ENCODE measurements around the gene TANGO6.
"Not testable (repeated sequence)": the region's sequence is repeated elsewhere in the genome, so short reads cannot be mapped to it uniquely, and the experiment has no call there.

Gene TANGO6

DNA sequence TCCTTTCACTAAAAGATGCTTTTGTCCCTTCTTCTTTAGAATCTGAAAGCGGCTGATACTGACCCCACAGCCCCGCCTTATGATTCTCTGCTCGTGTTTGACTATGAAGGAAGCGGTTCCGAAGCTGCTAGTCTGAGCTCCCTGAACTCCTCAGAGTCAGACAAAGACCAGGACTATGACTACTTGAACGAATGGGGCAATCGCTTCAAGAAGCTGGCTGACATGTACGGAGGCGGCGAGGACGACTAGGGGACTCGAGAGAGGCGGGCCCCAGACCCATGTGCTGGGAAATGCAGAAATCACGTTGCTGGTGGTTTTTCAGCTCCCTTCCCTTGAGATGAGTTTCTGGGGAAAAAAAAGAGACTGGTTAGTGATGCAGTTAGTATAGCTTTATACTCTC lies 10.1 kb upstream of the TANGO6 start:
- DNase-seq: no peak
- no peak for ATAC-seq (ENCODE audit: insufficient read depth, low read depth)
- H3K9me3 ChIP-seq (ENCODE audit: insufficient read depth, low read length, severe bottlenecking): no peaks in the 10 kb centered on the region
- H3K79me2 ChIP-seq (ENCODE audit: insufficient read depth, low read length): no peaks in the 10 kb centered on the region
- H3K4me3 ChIP-seq (ENCODE audit: low read depth in 1 of 2, low read length in 2 of 2): no peak overlapping the region
- H2AFZ ChIP-seq (ENCODE audit: low read depth, low read length): no peak overlapping the region
- H3K36me3 ChIP-seq (ENCODE audit: insufficient read depth, low read length): no peaks in the 10 kb centered on the region
- H3K9ac ChIP-seq (ENCODE audit: low read depth, low read length): no peak overlapping the region
- H4K20me1 ChIP-seq (ENCODE audit: insufficient read depth, low read length): no peaks in the 10 kb centered on the region
- no peak overlapping the region for H3K27ac ChIP-seq (ENCODE audit: low read length)
- H3K27me3 ChIP-seq (ENCODE audit: insufficient read depth, low read length, poor library complexity): peaks cover 6% of the 10 kb centered on the region
- TF ChIP-seq, protein P1, sequence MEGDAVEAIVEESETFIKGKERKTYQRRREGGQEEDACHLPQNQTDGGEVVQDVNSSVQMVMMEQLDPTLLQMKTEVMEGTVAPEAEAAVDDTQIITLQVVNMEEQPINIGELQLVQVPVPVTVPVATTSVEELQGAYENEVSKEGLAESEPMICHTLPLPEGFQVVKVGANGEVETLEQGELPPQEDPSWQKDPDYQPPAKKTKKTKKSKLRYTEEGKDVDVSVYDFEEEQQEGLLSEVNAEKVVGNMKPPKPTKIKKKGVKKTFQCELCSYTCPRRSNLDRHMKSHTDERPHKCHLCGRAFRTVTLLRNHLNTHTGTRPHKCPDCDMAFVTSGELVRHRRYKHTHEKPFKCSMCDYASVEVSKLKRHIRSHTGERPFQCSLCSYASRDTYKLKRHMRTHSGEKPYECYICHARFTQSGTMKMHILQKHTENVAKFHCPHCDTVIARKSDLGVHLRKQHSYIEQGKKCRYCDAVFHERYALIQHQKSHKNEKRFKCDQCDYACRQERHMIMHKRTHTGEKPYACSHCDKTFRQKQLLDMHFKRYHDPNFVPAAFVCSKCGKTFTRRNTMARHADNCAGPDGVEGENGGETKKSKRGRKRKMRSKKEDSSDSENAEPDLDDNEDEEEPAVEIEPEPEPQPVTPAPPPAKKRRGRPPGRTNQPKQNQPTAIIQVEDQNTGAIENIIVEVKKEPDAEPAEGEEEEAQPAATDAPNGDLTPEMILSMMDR (IDR thresholded peaks at IDR 0.05; ENCODE audit: borderline replicate concordance, extremely low read depth, low read length, poor library complexity, severe bottlenecking): no peak
- no peak for TF ChIP-seq EZH2 (IDR thresholded peaks at IDR 0.05; ENCODE audit: borderline replicate concordance, low read depth, low read length, severe bottlenecking)
- no peaks in the 10 kb centered on the region for H3K4me1 ChIP-seq (ENCODE audit: insufficient read depth, low read length)
- no peak overlapping the region for H3K4me2 ChIP-seq (ENCODE audit: insufficient read depth, low read length)

DNA sequence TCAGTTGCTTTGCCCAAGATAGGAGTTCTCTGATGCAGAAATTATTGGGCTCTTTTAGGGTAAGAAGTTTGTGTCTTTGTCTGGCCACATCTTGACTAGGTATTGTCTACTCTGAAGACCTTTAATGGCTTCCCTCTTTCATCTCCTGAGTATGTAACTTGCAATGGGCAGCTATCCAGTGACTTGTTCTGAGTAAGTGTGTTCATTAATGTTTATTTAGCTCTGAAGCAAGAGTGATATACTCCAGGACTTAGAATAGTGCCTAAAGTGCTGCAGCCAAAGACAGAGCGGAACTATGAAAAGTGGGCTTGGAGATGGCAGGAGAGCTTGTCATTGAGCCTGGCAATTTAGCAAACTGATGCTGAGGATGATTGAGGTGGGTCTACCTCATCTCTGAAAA lies 8.8 kb upstream of the TANGO6 start:
- no peak for TF ChIP-seq EZH2 (IDR thresholded peaks at IDR 0.05; ENCODE audit: borderline replicate concordance, low read depth, low read length, severe bottlenecking)
- TF ChIP-seq, protein P1 (IDR thresholded peaks at IDR 0.05; ENCODE audit: borderline replicate concordance, extremely low read depth, low read length, poor library complexity, severe bottlenecking): no peak
- DNase-seq: no peak
- Histone ChIP-seq H3K9ac (ENCODE audit: low read depth, low read length) (no peak overlapping the region), H2AFZ (ENCODE audit: low read depth, low read length) (no peak overlapping the region), H3K4me3 (ENCODE audit: low read depth in 1 of 2, low read length in 2 of 2) (no peak overlapping the region), H3K27me3 (ENCODE audit: insufficient read depth, low read length, poor library complexity) (no peaks in the 10 kb centered on the region), H3K27ac (ENCODE audit: low read length) (no peak overlapping the region), H3K4me2 (ENCODE audit: insufficient read depth, low read length) (no peak overlapping the region), H4K20me1 (ENCODE audit: insufficient read depth, low read length) (no peaks in the 10 kb centered on the region), H3K79me2 (ENCODE audit: insufficient read depth, low read length) (no peaks in the 10 kb centered on the region), H3K9me3 (ENCODE audit: insufficient read depth, low read length, severe bottlenecking) (no peaks in the 10 kb centered on the region), H3K4me1 (ENCODE audit: insufficient read depth, low read length) (no peaks in the 10 kb centered on the region), H3K36me3 (ENCODE audit: insufficient read depth, low read length) (no peaks in the 10 kb centered on the region)
- ATAC-seq (ENCODE audit: insufficient read depth, low read depth): no peak

DNA sequence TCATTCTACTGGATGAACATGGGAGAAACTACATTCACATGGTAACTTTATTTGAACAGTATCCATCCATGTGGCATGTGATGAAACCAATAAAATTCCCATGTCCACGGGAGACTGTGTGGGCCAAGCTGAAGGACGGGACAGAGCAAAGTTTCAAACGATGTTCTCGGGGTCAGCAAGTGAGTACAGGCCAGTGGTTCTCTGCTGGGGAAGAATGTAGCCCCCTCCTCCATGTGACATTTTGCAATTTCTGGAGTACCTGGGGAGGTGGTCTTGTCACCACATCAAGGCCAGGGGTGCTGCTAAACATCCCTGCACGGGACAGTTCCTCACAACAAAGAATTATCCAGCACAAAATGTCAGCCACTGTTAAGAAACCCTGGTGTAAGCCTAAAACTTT lies 7.4 kb upstream of the TANGO6 start:
- Histone ChIP-seq H2AFZ (ENCODE audit: low read depth, low read length) (peak overlapping the region; percentile 26; the same call in 1 of the 2 replicates), H4K20me1 (ENCODE audit: insufficient read depth, low read length) (no peaks in the 10 kb centered on the region), H3K36me3 (ENCODE audit: insufficient read depth, low read length) (no peaks in the 10 kb centered on the region), H3K4me2 (ENCODE audit: insufficient read depth, low read length) (no peak overlapping the region), H3K27me3 (ENCODE audit: insufficient read depth, low read length, poor library complexity) (no peaks in the 10 kb centered on the region), H3K79me2 (ENCODE audit: insufficient read depth, low read length) (no peaks in the 10 kb centered on the region), H3K9ac (ENCODE audit: low read depth, low read length) (no peak overlapping the region), H3K27ac (ENCODE audit: low read length) (no peak overlapping the region), H3K4me3 (ENCODE audit: low read depth in 1 of 2, low read length in 2 of 2) (no peak overlapping the region), H3K4me1 (ENCODE audit: insufficient read depth, low read length) (no peaks in the 10 kb centered on the region), H3K9me3 (ENCODE audit: insufficient read depth, low read length, severe bottlenecking) (no peaks in the 10 kb centered on the region)
- ATAC-seq (ENCODE audit: insufficient read depth, low read depth) (no peak), DNase-seq (no peak)
- TF ChIP-seq EZH2 (IDR thresholded peaks at IDR 0.05; ENCODE audit: borderline replicate concordance, low read depth, low read length, severe bottlenecking): no peak
- TF ChIP-seq, protein P1 (IDR thresholded peaks at IDR 0.05; ENCODE audit: borderline replicate concordance, extremely low read depth, low read length, poor library complexity, severe bottlenecking): no peak

DNA sequence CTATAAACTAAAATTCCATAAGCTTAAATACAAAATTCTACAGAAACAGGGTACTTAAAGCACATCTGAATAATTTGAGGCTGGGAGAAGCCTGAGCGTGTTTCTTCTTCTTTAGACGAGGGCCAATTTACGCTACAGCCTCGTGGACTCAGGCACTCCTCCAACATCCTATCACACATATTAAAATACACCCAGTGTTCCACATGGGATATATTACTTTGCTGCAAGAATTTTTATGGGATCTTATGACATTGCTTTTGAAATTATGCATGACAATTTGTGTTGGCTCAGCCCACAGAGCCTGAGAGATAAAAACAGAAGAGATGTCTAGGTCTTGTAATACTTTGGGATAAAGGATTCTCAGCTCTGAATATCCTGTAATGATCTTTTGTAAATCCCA lies 3.5 kb upstream of the TANGO6 start:
- no peaks in the 10 kb centered on the region for H4K20me1 ChIP-seq (ENCODE audit: insufficient read depth, low read length)
- no peak overlapping the region for H3K4me3 ChIP-seq (ENCODE audit: low read depth in 1 of 2, low read length in 2 of 2)
- H3K4me2 ChIP-seq (ENCODE audit: insufficient read depth, low read length): no peak overlapping the region
- no peak overlapping the region for H3K27ac ChIP-seq (ENCODE audit: low read length)
- H3K36me3 ChIP-seq (ENCODE audit: insufficient read depth, low read length): no peaks in the 10 kb centered on the region
- H3K9me3 ChIP-seq (ENCODE audit: insufficient read depth, low read length, severe bottlenecking): no peaks in the 10 kb centered on the region
- H3K27me3 ChIP-seq (ENCODE audit: insufficient read depth, low read length, poor library complexity): no peaks in the 10 kb centered on the region
- peaks cover 11% of the 10 kb centered on the region for H3K79me2 ChIP-seq (ENCODE audit: insufficient read depth, low read length)
- ATAC-seq (ENCODE audit: insufficient read depth, low read depth) (no peak), DNase-seq (no peak)
- peaks cover 15% of the 10 kb centered on the region for H3K4me1 ChIP-seq (ENCODE audit: insufficient read depth, low read length)
- no peak overlapping the region for H2AFZ ChIP-seq (ENCODE audit: low read depth, low read length)
- H3K9ac ChIP-seq (ENCODE audit: low read depth, low read length): no peak overlapping the region
- TF ChIP-seq, protein P1 (IDR thresholded peaks at IDR 0.05; ENCODE audit: borderline replicate concordance, extremely low read depth, low read length, poor library complexity, severe bottlenecking): no peak
- no peak for TF ChIP-seq EZH2 (IDR thresholded peaks at IDR 0.05; ENCODE audit: borderline replicate concordance, low read depth, low read length, severe bottlenecking)

DNA sequence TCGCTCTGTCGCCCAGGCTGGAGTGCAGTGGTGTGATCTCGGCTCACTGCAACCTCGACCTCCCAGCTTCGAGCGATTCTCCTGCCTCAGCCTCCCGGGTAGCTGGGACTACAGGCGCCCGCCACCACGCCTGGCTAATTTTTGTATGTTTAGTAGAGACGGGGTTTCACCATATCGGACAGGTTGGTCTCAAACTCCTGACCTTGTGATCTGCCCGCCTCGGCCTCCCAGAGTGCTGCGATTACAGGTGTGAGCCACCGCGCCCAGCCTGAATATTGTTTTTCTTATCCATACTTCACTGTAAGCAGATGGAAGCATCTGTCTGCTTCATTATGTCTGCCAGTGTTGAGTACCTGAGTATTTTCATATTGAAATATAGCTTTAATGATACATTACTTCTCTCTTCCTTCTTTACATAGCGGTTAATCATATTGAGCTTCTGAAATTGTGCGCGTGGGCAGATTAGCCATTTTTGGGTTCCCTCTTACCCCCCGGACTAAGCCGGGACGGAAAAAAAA lies 308 bp upstream of the TANGO6 start:
- Histone ChIP-seq H2AFZ (ENCODE audit: low read depth, low read length) (peak overlapping the region; percentile 95), H3K79me2 (ENCODE audit: insufficient read depth, low read length) (peaks cover 22% of the 10 kb centered on the region), H3K9ac (ENCODE audit: low read depth, low read length) (peak overlapping the region; percentile 73), H3K27ac (ENCODE audit: low read length) (peak overlapping the region; percentile 86), H3K4me1 (ENCODE audit: insufficient read depth, low read length) (peaks cover 23% of the 10 kb centered on the region), H3K4me3 (ENCODE audit: low read depth in 1 of 2, low read length in 2 of 2) (peak overlapping the region; percentile 54 to 75; a peak in 3 of 4 replicates), H3K4me2 (ENCODE audit: insufficient read depth, low read length) (peak overlapping the region; percentile 87)
- not testable (repeated sequence) for ATAC-seq (ENCODE audit: insufficient read depth, low read depth); DNase-seq; H4K20me1 ChIP-seq (ENCODE audit: insufficient read depth, low read length); H3K9me3 ChIP-seq (ENCODE audit: insufficient read depth, low read length, severe bottlenecking); H3K36me3 ChIP-seq (ENCODE audit: insufficient read depth, low read length); H3K27me3 ChIP-seq (ENCODE audit: insufficient read depth, low read length, poor library complexity)

Data from DND-41 (cell line).